GM12892 (cell line): ENCODE data around the gene ALPP.
"Not testable (repeated sequence)": the region's sequence is repeated elsewhere in the genome, so short reads cannot be mapped to it uniquely, and the experiment has no call there.

Experiments
- DNase-seq: peaks from one replicate; pipeline ENCODE4 v3.0.0; 2011; ENCODE audit not compliant: insufficient read length
- FAIRE-seq: peaks from 2 replicates; lab custom pipeline; 2011; peaks lifted over from hg19 to GRCh38; lab: Jason Lieb, UNC
- POLR2A ChIP-seq: IDR thresholded peaks from 2 replicates; pipeline ENCODE4 v1.6.1; 2011; ENCODE audit warnings: low read depth, low read length, control low read depth
- POLR2AphosphoS5 ChIP-seq: IDR thresholded peaks from 2 replicates; pipeline ENCODE4 v1.6.1; 2011; ENCODE audit warnings: low read depth, low read length, control low read depth
- TAF1 ChIP-seq: IDR thresholded peaks from 2 replicates; pipeline ENCODE4 v1.6.1; 2011; ENCODE audit warnings: low read depth, mild to moderate bottlenecking, control low read depth, low read length, borderline replicate concordance

ALPP gene

DNA sequence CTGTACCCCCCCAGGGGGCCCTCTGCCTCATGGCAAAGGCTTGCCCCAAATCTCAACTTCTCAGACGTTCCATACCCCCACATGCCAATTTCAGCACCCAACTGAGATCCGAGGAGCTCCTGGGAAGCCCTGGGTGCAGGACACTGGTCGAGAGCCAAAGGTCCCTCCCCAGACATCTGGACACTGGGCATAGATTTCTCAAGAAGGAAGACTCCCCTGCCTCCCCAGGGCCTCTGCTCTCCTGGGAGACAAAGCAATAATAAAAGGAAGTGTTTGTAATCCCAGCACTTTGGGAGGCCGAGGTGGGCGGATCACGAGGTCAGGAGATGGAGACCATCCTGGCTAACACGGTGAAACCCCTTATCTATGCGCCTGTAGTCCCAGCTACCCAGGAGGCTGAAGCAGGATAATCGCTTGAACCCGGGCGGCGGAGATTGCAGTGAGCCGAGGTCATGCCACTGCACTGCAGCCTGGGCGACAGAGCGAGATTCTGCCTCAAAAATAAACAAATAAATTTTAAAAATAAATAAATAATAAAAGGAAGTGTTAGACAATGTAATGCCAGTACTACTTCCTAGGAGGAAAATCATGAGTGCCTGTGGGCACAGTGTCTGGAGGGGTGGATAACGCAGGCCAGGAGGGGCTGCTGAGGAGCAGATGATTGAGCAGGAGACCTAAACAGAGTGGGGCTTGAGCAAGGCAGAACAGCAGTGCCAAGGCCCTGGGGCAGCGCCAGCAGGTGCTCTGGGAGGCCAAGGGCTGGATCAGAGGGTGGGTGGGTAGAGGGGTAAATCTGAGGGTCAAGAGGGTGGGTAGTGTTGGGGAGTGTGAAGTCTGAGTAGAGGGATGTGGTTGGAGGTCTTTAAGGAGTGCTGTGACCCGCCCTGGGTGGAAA, 4.0 kb downstream of the ALPP start:
- no peak for FAIRE-seq
- TF ChIP-seq TAF1, result no peak
- TF ChIP-seq POLR2A, result no peak

DNA sequence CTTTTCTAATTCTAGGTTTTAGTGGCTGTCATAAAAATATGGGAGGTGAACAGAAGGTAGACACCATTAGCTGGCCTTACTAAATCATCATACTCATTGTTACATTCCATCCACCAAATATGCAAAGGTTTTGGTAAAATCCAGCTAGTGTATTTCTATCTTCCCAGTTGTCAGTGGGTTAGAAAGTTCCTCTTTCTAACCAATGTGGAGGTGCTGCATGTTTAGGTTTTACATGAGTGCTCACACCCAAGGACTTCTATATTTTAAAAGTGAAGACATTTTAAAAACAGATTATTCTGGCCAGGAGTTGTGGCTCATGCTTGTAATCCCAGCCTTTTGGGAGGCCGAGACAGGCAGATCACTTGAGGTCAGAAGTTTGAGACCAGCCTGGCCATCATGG, 5.9 kb downstream of the ALPP start:
- FAIRE-seq, result no peak
- no peak for DNase-seq
- TF ChIP-seq POLR2A (no peak), POLR2AphosphoS5 (no peak), TAF1 (no peak)

More for the DNA sequence above, 4.0 kb downstream of the ALPP start:
- DNase-seq, result no peak

DNA sequence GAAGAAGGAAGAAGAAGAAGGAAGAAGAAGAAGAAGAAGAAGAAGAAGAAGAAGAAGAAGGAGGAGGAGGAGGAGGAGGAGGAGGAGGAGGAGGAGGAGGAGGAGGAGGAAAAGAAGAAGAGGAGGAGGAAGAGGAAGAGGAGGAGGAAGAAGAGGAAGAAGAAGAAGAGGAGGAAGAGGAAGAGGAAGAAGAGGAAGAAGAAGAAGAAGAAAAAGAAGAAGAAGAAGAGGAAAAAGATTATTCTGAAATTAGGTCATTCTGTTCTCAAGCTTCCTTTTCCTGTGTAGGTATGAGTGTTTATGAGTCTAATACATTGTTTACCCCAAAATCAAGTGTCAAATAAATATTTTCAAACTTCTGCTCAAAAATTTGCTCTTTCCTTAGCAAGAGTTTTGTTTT, 6.5 kb downstream of the ALPP start:
- DNase-seq, FAIRE-seq: not testable (repeated sequence)

DNA sequence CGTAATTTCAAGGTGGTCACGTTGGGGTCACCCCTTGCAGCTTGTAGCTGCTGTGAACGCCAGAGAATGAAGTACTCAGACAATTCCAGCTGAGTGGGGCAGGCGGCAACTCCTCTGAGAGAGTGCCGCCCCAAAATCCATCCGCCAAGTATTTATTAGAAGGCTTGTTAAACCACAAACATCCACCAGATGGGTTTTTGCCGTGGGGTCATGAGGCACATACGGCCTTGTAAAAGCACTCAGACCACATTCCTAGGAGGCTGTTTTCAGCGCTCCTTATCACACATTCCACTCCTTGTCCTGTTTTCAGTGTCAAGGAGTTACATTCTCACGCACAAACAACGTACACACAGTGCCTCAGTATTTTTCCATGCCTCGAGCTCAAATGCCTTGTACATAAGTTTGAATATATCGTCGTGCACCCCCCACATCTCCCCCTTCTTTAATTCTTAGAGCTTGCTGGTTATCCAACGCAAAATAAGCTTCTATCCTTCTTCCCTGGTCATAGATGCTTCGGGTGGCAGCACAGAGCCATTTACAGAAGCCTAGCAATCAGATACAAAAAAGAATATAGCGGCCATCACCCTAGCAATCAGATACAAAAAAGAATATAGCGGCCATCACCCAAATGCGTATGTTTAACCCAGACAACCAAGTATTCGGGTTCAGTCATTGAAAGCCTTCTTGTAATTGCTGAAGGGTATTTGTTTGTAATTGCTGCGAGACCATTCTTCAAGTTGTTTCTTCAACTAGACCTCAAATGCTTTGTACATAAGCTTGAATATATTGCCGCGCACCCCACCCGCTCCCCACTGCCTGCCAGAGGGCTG, 7.3 kb downstream of the ALPP start:
- FAIRE-seq (no peak), DNase-seq (no peak)
- no peak for TF ChIP-seq POLR2AphosphoS5
- no peak for TF ChIP-seq POLR2A
- TF ChIP-seq TAF1, result no peak

DNA sequence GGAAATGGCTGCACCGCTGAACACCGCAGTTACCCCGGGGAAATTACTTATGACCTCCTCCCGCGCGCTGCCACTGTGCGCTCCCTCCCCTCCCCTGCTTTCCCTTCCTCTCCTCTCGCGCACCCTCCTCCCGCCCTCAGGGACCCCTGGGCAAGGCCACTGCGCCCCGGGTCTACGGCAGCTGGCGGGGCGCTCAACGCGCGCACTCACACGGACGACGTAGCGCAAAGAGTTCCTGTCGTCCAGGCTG, 7.9 kb downstream of the ALPP start:
- FAIRE-seq (no peak), DNase-seq (no peak)

DNA sequence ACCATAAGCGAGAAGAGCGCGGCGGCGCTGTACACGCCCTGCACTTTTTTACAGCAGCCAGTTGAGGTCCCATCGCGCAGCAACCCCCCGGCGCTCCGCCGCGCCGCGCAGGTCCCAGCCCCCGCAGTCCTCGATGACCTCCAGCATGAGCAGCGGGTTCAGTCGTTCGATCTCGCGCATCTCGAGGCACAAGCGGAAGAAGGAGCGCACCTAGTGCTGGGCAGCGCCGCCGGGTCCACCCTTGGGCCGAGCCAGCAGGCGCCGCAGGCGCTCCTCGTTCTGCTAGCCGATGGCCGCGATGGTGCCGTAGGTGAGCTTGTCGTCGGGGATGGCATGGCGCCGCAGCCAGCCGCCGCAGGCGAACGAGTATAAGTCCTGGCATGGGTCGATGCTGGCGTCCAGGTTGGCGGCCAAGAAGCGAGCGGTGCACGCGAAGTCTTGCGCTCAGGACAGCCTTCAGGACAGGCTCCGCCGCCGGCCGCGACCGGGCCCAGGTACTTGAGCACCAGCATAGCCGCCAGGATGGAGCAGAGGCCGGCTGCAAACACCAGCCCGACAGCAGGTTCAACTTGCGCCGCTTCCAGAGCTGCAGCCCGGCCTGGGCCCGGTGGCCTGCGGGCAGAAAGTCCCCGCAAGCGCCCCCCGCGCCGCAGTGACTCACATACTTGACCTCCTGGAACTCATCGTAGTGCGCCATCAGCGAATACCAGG, 8.3 kb downstream of the ALPP start:
- no peak for DNase-seq
- TF ChIP-seq POLR2AphosphoS5 (no peak), TAF1 (no peak), POLR2A (no peak)
- FAIRE-seq, result no peak

More for the DNA sequence above, 7.9 kb downstream of the ALPP start:
- TF ChIP-seq POLR2A (no peak), TAF1 (no peak), POLR2AphosphoS5 (no peak)

DNA sequence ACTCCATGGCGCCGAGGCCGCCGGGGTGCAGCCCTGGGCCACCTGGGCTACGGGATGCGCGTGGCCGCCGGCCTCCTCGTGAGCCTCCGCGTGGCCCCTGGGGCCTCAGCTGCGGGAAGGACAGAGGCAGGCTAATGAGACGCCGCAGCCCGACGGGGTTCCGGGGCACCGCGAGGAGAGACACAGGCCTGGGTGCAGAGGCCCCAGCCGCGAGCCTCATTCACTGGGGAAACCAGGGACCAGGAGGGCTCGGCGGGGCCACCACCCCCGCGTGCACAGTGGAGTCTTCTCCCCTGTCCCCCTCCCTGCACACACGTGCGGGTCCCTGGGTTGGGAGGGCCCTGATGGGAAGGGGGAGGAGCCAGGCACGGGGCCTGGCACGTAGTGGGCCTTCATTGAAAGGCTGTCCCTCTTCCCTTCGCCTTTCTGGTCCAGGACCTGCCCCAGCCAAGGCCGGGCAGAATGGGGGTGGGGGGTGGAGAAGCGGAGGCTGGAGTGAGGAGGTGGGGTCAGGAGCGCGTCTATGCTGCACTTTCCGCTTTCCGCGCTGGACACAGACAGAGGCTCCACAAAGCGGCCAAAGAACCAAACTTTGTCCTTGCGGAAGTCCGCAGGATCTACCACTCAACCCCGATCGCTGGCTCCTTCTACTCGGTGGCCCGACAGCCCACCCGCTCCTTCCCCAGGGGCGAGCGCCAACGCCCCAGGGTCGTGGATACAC, 9.1 kb downstream of the ALPP start:
- FAIRE-seq (no peak), DNase-seq (no peak)
- TF ChIP-seq POLR2A, result no peak
- no peak for TF ChIP-seq POLR2AphosphoS5
- TF ChIP-seq TAF1, result no peak

DNA sequence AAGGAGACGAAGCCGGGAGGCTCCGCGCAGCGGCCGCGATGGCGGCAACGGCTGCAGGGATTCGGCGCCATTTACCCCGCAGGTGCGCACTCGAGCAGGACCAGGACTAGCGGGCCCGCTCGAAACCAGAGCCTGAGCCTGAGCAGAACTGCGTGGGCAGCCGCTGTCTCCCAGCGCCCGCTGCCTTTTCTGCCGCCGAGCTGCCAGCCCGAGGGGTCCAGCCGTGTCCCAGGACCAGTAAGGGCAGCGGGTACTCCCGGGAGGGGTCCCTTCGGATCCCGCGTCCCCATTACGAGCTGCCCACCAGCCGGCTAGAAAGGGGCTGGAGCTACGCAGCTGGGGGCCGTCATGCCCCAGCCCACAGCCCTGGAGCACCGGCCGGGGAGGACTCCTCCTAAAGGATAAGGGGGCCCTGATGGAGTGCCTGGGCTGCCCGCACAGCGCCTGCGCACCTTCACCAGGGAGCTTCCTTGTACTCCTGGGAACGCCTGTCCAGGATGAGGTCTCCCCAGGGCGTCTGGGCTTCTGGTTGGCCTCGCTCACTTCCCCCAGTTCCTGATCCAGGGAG, 9.9 kb downstream of the ALPP start:
- TF ChIP-seq POLR2A (no peak), POLR2AphosphoS5 (no peak), TAF1 (no peak)
- FAIRE-seq, result no peak
- no peak for DNase-seq

DNA sequence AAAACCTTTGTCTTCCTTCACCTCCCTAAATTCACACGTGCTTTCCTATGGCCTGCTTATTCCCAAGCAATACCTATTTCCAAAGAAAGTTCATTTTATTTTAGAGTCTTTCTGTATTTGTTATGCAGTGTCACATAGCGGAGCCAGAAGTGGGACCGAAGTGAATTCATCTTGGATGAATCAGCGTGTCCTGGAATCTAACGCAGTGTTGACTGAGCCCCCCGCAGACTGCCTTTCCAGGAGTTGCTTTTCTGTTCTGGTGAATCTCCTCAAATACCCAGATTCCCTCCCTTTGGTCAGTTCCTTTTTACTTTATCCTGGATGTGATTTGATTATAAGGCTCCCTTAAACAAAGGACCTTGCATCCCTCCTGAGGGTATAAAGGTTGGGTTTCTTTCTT, 10.8 kb downstream of the ALPP start:
- TF ChIP-seq POLR2AphosphoS5 (no peak), POLR2A (no peak), TAF1 (no peak)
- FAIRE-seq (no peak), DNase-seq (no peak)

DNA sequence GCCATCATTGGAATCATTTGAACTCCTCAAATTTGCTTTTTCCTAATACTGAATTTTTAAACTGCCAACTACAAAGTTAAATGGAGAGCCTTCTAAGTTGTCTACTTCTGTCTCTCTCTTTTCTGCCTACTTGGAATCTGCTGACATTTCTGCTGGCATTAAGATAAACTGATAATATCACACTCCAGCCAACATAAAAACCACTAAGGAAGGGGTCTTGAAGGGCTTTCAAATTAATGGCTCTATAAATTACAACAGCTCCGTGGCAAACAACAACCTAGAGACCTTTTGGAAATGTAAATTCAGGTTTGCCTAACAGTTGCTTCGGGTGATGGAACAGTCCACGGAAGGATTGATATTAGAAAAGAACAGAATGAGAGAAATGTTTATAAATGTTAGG, 12.1 kb downstream of the ALPP start:
- FAIRE-seq (no peak), DNase-seq (no peak)
- TF ChIP-seq TAF1 (no peak), POLR2A (no peak), POLR2AphosphoS5 (no peak)

DNA sequence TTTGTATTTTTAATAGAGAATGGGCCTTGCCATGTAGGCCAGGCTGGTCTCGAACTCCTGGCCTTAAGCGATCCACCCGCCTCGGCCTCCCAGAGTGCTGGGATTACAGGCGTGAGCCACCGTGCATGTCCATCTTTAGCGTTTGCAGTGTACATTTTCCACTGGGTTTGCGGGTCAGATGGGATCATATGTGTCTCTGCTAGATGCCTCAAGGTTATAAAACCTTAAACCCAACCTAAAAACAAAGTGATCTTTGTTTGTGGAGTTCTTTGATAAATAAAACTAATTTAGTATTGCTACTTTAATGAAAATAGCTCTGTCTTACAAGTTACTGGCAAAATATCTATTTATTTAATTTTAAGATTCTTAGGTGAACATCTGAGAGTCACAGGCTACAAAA, 15.0 kb downstream of the ALPP start:
- no peak for FAIRE-seq
- no peak for DNase-seq
- TF ChIP-seq POLR2A (no peak), TAF1 (no peak), POLR2AphosphoS5 (no peak)

DNA sequence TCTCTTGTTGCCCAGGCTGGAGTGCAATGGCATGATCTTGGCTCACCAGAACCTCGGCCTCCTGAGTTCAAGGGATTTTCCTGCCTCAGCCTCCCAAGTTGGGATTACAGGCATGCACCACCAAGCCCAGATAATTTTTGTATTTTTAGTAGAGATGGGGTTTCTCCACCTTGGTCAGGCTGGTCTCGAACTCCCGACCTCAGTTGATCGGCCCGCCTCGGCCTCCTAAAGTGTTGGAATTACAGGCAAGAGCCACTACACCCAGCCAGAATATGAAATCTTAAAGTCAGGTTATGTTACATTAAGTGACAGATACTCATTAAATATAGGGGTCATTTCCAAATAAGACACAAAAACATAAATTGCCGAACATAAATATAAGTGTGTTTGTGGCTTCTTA, 15.9 kb downstream of the ALPP start:
- not testable (repeated sequence) for DNase-seq, FAIRE-seq
